GM12874 (cell line): ENCODE results near the gene LRBA.

ENCODE experiments used
- CTCF ChIP-seq: IDR thresholded peaks from 2 replicates; pipeline ENCODE4 v1.5.1; 2011; ENCODE audit warnings: low read depth, mild to moderate bottlenecking, control low read depth, low read length, moderate library complexity; ENCODE audit not compliant: insufficient read depth

The LRBA gene

GRCh38 chr4:150261571-150261970, 753.5 kb downstream of the LRBA start:
- no peak for TF ChIP-seq CTCF

GRCh38 chr4:150259861-150260567, 755.1 kb downstream of the LRBA start:
- TF ChIP-seq CTCF, result no peak

GRCh38 chr4:150258569-150258968, 756.5 kb downstream of the LRBA start:
- no peak for TF ChIP-seq CTCF

- no peak for TF ChIP-seq CTCF
These were observed 758.0 kb downstream of the LRBA start for GRCh38 chr4:150256841-150257730.

GRCh38 chr4:150256225-150256620, 758.9 kb downstream of the LRBA start:
- no peak for TF ChIP-seq CTCF

GRCh38 chr4:150255610-150256224, 759.4 kb downstream of the LRBA start:
- TF ChIP-seq CTCF, result no peak

GRCh38 chr4:150253965-150254630, 761.0 kb downstream of the LRBA start:
- TF ChIP-seq CTCF, result no peak
